Suppressor macrophage treated with lipopolysaccharide for 4 hours (primary cell): ENCODE measurements around the gene CASP9.
"Not testable (repeated sequence)": the region's sequence is repeated elsewhere in the genome, so short reads cannot be mapped to it uniquely, and the experiment has no call there.

Source experiments
- DNase-seq: peaks from one replicate; pipeline ENCODE4 v3.0.0-alpha.2; 2020

The CASP9 gene

DNA sequence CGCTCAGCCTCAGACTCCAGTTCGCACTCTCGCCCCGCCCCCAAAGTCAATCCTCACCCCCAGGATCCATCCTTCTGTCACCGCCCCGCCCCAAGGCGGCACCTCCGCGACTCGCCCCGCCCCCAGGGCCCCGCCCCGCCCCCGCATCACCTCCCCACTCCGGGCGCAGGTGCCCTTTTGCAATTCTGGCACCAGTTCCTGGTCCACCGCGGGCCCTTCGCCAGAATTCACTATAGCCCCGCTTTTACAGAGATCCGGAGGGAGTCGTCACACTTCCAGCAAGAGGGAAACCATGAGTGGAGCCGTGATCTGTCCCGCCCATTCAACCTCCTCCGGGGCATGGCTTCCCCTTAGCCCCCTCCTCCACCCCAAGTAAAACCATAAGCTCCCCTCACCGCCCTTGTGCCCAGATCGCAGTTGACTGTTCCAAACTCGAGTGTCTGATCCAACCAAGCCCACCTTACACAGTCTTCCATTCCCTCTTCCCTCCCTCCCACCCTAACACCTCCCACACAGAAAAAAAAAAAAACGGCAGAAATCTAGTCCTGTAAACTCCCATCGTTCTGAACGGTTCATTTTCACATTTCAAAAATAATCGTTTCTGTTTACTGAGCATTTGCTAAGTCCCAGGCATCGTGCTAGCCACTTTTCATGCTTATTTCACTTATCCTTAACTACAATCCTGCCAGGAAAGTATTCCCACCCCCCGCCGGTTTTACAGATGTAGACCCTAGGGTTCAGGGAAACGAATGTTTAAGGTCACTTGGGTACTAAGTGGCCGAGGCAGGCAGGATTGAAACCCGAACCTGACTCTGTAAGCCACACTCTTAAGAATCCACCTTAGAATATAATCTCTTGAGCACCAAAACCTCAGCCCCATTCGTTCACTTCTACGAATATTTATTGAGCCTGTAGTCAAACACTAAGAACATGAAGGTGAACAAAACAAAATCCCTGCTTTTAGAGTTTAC lies 1.3 kb upstream of the CASP9 start:
- DNase-seq = no peak

DNA sequence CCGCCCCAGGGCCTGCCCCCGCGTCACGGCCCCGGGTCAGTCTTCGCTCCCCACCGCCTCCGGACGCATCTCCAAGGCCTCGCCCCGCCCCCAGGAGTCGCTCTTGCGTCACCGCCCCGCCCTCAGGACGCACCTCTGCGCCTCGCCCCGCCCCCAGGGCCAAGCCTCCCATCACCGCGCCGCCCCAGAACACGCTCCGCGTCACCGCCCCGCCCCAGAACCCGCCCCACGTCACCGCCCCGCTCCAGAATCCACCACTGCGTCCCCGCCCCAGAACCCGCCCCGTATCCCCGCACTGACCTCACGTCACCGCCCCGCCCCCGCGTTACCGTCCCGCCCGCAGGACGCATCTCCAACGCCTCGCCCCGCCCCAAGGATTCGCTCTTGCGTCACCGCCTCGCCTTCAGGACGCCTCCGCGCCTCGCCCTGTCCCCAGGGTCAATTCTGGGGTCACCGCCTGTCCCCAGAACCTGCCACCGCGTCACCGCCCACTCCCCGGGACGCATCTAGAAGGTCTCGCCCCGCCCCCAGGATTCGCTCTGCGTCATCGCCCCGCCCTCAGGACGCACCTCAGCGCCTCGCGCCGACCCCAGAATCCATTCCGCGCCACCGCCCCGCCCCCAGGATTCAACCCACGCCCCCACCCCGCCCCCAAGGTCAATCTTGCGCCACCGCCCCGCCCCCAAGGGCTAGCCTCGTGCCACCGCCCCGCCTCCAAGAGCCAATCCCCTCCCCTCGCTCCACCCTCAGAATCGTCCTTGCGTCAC lies 451 bp upstream of the CASP9 start:
- peak; percentile 100 for DNase-seq

DNA sequence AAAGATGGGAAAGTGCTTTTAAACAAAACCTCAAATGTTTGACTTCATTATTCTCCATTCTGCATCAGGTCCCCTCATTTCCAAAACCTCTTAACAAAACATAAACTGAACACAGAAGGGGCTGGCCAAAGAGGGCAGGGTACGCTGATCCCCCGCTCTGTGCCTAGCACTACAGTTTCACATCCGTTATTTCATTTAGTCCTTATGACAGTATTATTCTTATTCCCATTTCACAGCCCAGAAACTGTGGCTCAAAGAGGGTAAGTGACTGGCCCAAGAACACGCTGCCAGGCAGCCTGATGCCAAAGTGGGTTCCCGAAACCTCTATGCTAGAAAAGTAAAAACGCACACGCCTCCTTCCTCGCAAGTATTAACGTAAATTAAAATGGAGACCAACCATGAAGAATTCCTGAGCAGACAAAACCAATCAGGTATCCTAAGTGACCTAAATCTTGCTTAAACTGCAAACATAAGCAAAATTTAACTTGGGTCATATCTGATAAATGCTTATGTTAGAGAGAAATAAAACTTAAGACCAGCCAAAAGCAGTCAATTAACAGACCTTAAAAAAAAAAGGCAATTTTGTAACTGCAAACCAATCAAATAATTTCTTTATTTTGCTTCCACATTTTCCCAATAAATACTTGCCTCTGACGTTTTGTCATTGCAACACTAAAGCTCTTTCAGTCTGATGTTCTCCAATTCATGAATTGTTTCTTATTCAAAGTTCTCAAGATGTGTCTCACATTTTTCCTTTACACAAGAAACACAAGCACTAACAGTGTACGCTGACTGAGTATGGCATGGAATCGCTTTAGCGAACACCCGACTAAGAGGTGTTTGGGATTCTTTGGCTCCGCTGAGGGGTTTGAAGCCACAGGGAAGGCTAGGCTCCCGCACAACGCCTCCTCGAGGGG lies 653 bp downstream of the CASP9 start:
- DNase-seq = peak; percentile 58

DNA sequence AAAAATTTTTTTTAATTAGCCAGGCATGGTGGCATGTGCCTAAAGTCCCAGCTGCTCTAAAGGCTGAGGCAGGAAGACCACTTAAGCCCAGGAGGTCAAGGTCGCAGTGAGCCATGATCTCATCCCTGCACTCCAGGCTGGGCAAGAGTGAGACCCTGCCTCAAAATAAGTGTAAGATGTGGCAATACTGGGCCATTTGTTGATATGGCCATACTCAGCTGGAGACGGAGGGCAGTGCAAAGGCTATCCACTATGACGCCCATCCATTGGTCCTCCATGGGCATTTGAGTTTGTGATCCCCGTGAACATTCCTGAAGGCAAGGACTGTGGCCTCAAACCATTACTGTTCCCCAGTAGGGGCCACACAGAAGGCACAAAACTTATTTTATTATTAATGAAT lies 1.5 kb downstream of the CASP9 start:
- no peak for DNase-seq

DNA sequence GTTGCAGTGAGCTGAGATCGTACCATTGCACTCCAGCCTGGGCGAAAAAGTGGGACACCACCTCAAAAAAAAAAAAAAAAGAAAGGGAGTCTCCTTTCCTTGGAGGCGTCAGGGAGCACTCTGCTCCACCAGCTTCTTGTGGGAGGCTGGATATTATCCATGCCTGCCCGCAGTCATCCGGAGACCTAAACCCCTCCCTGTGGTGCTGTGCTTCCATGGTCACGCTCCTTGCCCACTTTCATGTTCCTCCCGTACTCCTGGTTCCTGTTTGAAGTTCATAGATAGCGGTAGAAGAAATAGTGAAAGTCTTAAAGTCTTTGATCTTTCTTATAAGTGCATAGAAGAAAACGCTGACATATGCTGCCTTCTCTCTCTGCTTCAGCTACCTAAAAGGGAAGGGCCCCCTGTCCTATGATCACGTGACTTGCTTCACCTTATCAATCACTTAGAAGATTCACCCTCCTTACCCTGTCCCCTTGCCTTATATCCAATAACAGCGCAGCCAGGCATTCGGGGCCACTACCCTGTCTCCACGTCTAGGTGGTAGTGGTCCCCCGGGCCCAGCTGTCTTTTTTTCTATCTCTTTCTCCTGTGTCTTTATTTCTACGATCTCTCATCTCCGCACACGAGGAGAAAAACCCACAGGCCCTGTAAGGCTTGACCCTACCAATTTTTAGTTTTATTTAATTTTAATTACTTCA lies 2.7 kb downstream of the CASP9 start:
- peak; percentile 10 for DNase-seq

DNA sequence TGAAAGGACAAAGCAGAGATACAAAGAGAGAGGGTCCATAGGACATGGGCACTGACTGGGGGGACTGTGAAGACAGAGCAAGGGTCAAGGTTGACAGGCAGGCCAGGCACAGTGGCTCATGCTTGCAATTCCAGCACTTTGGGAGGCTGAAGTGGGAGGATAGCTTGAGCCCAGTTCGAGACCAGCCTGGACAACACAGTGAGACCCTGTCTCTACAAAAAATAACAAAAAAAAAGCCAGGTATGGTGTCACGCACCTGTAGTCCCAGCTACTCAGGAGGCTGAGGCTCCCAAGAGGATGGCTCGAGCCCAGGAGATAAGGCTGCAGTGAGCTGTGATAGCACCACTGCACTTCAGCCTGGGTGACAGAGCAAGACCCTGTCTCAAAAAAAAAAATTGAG lies 4.4 kb downstream of the CASP9 start:
- DNase-seq = no peak

DNA sequence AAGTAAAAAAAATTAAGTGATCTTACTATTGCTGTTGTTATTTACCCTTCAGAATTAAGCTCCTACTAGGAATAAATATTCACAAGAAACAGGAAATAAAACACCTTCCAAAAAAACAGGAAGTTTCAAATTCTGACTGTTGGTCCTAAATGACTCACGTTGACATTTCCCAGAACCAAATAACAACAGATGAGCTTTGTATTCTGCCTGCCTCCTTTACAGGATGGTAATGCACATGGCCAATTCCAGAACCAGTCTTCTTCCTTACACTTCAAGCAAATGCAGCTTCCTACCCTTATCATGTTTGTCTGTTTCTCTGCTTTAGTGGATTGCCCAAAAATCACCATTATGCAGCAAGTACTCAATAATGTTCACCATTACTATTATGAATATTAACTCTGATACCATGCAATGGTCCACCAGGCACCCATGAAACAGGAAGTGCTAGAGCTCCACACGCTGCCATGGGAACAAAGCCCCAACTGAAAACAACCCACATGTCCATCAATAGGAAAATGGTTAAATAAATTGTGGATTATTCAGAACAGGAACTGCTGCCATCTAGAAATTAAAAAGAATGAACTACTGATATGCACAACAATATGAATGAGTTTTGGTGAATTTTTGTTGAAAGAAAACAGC lies 8.9 kb downstream of the CASP9 start:
- peak; percentile 52 for DNase-seq

DNA sequence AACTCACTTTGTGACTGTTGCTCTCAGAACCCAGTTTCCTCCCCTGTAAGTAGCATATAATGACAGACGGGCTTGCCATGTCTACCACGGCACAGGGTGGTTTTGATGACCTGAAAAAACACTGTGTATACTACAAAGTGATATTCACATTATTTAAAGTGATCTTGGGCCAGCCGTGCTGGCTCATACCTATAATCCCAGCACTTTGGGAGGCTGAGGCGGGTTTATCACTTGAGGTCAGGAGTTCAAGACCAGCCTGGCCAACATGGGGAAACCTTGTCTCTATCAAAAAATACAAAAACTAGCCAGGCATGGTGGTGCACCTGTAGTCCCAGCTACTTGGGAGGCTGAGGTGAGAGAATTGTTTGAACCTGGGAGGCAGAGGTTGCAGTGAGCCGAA lies 9.5 kb downstream of the CASP9 start:
- not testable (repeated sequence) for DNase-seq

DNA sequence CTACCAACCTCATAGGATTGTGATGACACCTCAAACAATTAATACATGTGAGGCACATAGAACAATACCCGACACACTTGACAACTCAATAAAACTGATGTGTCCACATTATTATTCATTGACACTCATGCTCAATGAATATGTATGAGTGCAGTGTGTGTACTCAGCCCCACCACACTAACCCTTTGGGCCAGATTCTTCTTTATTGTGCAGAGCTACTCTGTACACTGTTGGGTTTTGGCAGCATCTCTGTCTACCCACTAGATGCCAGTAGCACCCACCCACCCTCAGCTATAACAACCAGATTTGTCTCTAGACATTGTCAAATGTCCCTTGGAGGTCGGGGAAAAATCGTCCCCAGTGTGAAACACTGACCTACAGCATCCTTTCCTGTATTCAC lies 10.1 kb downstream of the CASP9 start:
- DNase-seq = no peak

DNA sequence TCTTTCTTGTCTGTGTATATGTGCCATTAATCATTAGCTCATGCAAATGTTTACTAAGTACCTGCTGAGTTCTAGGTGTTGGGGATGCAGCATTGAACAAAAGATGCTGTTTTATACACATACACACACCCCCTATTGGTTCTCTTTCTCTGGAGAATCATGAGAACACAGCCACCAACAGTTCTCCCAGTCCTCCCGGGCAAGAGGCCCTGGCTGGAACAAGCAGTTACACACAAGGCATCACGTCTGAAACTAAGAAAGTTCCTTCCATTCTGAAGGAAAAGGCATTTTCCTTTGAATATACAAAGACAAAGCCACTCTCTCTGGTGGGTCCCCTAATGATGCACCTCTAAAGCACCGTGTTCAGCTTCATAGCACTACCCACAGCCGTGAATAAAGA lies 10.8 kb downstream of the CASP9 start:
- DNase-seq = no peak

DNA sequence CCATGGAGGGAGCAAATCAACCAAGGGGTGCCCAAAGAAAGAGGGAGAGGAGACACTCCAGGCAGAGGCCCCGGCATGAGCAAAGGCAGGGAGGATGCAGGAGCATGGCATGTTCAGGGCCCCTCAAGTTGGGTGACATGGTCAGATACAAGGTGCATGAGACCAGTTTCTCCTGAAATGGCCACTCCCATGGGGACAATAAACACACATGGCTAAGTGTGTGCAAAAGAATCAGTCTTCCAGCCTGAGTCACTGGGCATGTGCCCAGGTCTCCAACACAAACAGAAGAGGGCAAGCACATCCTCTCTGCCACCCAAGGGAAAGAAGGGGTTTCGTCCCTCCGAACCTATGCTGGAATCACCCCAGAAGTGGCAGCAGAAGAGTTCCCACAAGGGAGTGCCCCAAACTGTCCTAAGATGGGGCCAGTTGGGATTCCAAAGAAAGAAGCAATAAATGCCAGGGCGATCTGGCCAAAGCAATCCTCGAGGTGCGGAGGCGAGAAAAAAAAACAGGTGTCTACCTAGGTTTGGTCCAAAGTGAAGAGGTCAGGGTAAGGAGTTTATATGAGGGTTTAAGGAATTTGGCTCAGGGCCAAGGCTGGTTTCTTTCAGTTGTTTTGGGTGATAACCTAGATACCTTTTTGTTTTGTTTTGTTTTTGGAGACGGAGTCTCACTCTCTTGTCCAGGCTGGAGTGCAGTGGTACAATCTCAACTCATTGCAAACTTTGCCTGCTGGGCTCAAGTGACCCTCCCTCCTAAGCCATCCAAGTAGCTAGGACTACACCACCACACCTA lies 13.2 kb downstream of the CASP9 start:
- DNase-seq = no peak

DNA sequence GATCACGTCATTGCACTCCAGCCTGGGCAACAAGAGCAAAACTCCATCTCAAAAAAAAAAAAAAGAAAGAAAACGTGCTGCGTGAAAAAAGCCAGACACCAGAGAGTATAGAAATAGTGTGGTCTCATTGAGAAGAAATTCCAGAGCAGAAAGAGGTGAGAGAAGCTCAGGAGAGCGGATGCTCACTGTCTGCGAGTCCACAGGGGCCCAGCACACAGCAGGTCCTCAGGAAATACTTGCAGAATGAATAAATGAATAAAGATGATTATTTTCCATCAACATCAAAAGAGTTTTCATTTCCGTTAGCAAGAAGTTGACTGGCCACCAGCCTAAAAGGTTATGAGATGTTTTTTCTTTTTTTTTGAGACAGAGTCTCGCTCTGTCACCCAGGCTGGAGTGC lies 14.4 kb downstream of the CASP9 start:
- no peak for DNase-seq

DNA sequence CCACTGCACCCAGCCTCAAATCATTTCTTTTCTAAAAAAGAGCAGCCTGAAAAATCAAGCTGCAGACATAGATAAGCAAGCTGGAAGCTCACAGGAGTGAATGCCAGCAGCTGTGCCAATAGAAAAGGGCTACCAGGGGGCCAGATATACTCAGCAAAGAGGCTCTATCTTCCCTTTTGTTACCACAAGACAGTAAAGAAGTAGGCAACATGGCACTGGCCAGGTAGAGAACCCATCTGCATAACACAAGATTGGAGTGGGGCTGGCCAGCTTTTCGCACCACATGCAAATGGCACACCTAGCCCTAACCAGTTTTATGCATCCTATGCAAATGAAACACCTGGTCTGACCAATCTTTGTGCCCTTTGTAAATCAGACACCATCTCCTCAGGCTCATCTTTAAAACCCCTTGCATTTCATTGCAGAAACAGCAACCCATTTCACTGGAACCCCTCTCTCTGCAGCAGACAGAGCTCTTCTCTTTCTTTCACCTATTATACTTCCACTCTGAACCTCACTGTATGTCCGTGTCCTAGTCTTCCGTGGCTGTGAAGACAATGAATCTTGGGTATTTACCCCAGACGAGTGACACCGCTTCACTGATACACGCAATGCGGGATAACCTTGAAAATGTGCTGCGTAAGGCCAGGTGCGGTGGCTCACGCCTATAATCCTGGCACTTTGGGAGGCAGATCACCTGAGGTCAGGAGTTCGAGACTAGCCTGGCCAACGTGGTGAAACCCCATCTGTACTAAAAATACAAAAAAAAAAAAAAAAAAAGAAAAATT lies 15.1 kb downstream of the CASP9 start:
- DNase-seq = no peak

DNA sequence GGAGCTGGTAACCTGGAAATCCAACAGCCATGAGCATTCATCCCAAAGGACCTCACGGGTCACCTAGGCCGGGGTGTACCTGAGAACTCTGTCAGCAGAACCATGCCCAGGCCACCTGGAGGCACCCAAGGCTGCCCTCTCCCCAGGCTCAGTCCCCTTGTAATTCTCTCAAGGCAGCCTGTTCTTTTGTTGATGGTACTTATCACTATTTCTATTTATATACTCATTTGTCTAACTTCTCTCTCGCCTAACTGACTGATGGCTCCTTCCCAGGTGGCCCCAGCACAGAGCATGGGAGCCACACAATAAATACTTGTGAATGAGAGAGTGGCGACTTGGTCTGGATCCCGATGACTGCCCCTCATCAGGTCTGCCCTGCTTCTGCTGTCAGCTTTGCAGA lies 16.7 kb downstream of the CASP9 start:
- DNase-seq = no peak

DNA sequence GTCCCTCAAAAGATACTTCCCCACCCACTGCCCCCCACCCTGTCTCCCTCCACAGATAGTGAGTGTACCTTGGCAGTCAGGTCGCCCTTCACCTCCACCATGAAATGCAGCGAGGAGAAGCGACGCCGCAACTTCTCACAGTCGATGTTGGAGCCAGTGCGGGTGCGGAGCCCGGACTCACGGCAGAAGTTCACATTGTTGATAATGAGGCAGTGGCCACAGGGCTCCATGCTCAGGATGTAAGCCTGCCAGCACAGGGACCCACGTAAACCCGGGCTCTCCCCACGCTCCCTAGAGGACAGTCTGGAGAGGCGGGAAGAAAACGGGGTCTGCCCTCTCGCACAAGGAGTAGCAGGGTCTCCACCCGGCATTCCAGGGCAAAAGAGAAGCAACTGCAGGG lies 17.2 kb downstream of the CASP9 start:
- no peak for DNase-seq

DNA sequence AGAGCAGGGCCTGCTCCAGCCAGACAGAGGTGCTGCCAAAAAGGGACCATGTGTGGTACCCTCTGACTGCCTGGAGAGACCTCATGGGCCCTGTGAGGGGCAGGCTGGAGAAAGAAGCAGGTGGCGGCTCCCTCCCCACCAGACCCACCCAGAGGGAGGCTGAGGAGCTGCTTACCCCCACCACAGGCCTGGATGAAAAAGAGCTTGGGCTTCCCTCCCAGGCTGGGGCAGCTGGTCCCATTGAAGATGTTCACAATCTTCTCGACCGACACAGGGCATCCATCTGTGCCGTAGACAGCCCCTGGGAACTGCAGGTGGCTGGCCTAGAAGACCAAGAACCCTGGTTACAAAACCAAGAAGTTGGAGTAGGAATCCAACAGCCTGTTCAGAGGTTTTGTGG lies 19.6 kb downstream of the CASP9 start:
- DNase-seq = no peak

DNA sequence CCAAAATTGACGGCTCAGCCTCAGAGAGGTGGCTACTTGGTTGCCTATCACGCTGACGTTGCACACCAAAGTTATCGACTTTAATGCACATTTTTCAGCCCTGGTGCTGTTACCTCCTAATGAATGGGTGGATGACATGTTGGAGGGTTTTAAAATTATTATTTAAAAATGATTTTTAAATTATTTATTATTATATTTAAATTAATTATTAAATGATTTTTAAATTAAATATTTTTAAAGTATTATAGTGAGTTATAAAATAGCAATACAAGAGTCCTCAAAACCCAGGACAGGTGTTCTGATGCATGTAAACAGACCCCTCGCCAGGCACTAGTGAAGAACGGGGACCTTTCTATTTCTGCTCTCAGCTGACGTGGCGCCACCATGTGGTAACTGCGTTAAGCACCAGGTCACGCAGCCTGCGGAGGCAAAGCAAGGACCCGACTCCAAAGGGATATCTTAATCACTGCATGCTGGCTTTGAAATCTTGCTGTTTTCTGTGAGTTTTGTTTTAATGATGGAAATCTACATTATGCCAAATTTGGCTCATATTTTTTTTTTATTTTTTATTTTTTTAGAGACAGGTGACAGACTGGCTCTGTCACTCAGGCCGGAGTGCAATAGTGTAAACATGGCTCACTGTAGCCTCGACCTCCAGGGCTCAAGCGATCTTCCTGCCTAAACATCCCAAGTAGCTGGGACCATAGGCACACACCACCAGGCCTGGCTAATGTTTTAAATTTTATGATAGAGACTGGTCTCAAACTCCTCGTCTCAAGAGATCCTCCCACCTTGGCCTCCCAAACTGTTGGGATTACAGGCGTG lies 22.6 kb downstream of the CASP9 start:
- peak; percentile 81 for DNase-seq

DNA sequence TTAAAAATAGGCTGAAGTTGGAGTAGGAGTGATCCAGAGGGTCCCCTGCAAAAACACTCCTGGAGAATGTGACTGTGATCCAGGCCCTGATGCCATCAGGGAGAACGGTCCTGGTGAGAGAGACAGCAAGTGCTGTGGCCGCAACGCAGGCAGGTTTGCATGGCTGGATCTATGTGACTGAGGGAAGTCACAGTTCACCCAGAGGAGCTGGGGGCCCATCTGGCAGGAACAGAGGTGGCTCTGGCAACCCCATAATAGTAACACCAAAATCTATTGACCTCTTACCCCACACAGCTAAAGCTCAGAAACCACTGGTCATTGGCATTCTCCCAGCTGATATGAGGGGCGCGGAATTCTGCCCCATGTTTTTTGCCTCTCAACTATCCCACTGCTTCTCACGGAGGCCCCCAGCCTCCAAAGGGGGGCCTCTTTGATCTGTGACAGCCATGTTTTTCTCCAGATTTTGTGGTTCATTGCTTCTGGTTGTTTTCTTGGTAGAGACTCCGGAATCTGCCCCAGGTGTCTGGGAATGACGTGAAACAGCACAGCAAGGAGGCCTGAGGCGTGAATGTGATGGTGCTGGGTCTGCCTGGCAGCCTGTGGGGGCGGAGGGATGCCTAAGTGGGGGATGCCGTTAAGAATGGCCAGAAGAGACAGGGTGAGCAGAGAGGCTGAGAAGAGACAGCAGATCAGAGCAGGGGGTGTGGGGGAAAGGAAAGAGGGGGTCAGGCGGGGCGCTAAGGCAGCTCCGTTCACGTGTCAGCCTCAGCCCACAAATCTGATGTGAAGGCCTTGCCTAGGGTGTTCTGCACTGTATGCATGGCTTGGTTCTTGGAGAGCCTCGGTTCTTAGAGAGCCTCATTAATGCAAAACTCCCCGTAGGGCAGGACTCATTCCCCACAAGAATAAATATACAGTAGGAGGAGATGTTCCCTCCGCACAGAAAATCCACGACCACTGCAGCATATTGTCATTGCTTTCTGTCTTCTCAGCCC lies 23.5 kb downstream of the CASP9 start:
- DNase-seq = no peak
